ENCODE measurements around the gene PFKFB1.

The PFKFB1 gene

GRCh38 chrX:54994099-54994498 lies at the start of gene PFKFB1:
TSS of gene PFKFB1 (minus strand) at chrX:54994188. CDS start at chrX:54994007, 181 bp downstream.
- DNase-seq (ENCODE audit: low read depth): no peak
- H3K4me3 ChIP-seq (ENCODE audit: low read depth, low read length): no peak within 1 kb of the TSS
- no peak for TF ChIP-seq MAX (IDR thresholded peaks at IDR 0.05; ENCODE audit: low read depth, low read length)
- no peak for TF ChIP-seq POLR2A (IDR thresholded peaks at IDR 0.05; ENCODE audit: extremely low read depth, insufficient read length)
- TF ChIP-seq CTCF (IDR thresholded peaks at IDR 0.05; ENCODE audit: low read depth, low read length): no peak
- TF ChIP-seq MYC (IDR thresholded peaks at IDR 0.05; ENCODE audit: low read depth, low read length): no peak

GRCh38 chrX:55041514-55041913 lies 47.5 kb upstream of the PFKFB1 start:
- no peak for DNase-seq (ENCODE audit: low read depth)
- TF ChIP-seq MAX (IDR thresholded peaks at IDR 0.05; ENCODE audit: low read depth, low read length): no peak
- TF ChIP-seq MYC (IDR thresholded peaks at IDR 0.05; ENCODE audit: low read depth, low read length): no peak
- TF ChIP-seq POLR2A (IDR thresholded peaks at IDR 0.05; ENCODE audit: extremely low read depth, insufficient read length): no peak
- no peak for TF ChIP-seq CTCF (IDR thresholded peaks at IDR 0.05; ENCODE audit: low read depth, low read length)
- H3K4me3 ChIP-seq (ENCODE audit: low read depth, low read length): no peak overlapping the region

- TF ChIP-seq POLR2A (IDR thresholded peaks at IDR 0.05; ENCODE audit: extremely low read depth, insufficient read length) (no peak), MYC (IDR thresholded peaks at IDR 0.05; ENCODE audit: low read depth, low read length) (no peak), CTCF (IDR thresholded peaks at IDR 0.05; ENCODE audit: low read depth, low read length) (no peak), MAX (IDR thresholded peaks at IDR 0.05; ENCODE audit: low read depth, low read length) (no peak)
- H3K4me3 ChIP-seq (ENCODE audit: low read depth, low read length): no peak overlapping the region
- DNase-seq (ENCODE audit: low read depth): no peak
Observed at GRCh38 chrX:55039471-55039870, 45.5 kb upstream of the PFKFB1 start.

GRCh38 chrX:55033429-55033828 lies 39.4 kb upstream of the PFKFB1 start:
- H3K4me3 ChIP-seq (ENCODE audit: low read depth, low read length): no peak overlapping the region
- TF ChIP-seq MAX (IDR thresholded peaks at IDR 0.05; ENCODE audit: low read depth, low read length) (no peak), MYC (IDR thresholded peaks at IDR 0.05; ENCODE audit: low read depth, low read length) (no peak), POLR2A (IDR thresholded peaks at IDR 0.05; ENCODE audit: extremely low read depth, insufficient read length) (no peak)
- DNase-seq (ENCODE audit: low read depth): no peak

GRCh38 chrX:55030271-55031205 lies 36.5 kb upstream of the PFKFB1 start, which contains the start of gene ALAS2:
TSS of gene ALAS2 (minus strand) at chrX:55030977. CDS start at chrX:55026000, 4,977 bp downstream.
- TF ChIP-seq POLR2A (IDR thresholded peaks at IDR 0.05; ENCODE audit: extremely low read depth, insufficient read length) (no peak), MYC (IDR thresholded peaks at IDR 0.05; ENCODE audit: low read depth, low read length) (no peak), CTCF (IDR thresholded peaks at IDR 0.05; ENCODE audit: low read depth, low read length) (no peak), MAX (IDR thresholded peaks at IDR 0.05; ENCODE audit: low read depth, low read length) (no peak)
- DNase-seq (ENCODE audit: low read depth): no peak
- H3K4me3 ChIP-seq (ENCODE audit: low read depth, low read length): no peak within 1 kb of the TSS

GRCh38 chrX:55029291-55029690 lies 35.3 kb upstream of the PFKFB1 start:
- no peak for DNase-seq (ENCODE audit: low read depth)

More at GRCh38 chrX:55029291-55029690, 35.3 kb upstream of the PFKFB1 start:
- TF ChIP-seq POLR2A (IDR thresholded peaks at IDR 0.05; ENCODE audit: extremely low read depth, insufficient read length) (no peak), CTCF (IDR thresholded peaks at IDR 0.05; ENCODE audit: low read depth, low read length) (no peak)
- no peak overlapping the region for H3K4me3 ChIP-seq (ENCODE audit: low read depth, low read length)

Data from NB4 (cell line).